Nephron progenitor cell (in vitro differentiated cells): ENCODE measurements around the gene FNDC3A.

ENCODE experiments used
- DNase-seq: peaks from one replicate; pipeline ENCODE4 v3.0.0; 2021
- H3K27ac Mint-ChIP-seq: 2 replicates; pipeline ENCODE4 v1.8.0; 2021; ENCODE audit warnings: mild to moderate bottlenecking, moderate library complexity, mixed read lengths
- H3K27me3 Mint-ChIP-seq: 2 replicates; pipeline ENCODE4 v1.8.0; 2021; ENCODE audit warnings: mild to moderate bottlenecking, low read depth, mixed read lengths; ENCODE audit not compliant: poor library complexity
- H3K36me3 Mint-ChIP-seq: 2 replicates; pipeline ENCODE4 v1.8.0; 2021; ENCODE audit warnings: low read depth, mixed read lengths
- H3K4me1 Mint-ChIP-seq: 2 replicates; pipeline ENCODE4 v1.8.0; 2021; ENCODE audit warnings: mixed read lengths
- H3K4me3 Mint-ChIP-seq: 2 replicates; pipeline ENCODE4 v1.8.0; 2021; ENCODE audit warnings: mild to moderate bottlenecking, moderate library complexity, mixed read lengths
- H3K9me3 Mint-ChIP-seq: 2 replicates; pipeline ENCODE4 v1.8.0; 2021; ENCODE audit warnings: mild to moderate bottlenecking, moderate library complexity, mixed read lengths
- CTCF ChIP-seq: fragments of 200-600 bp; sonication (generic); IDR thresholded peaks from 2 replicates; pipeline ENCODE4 v1.5.0; 2021; ENCODE audit warnings: antibody characterized with exemption

Gene FNDC3A

GRCh38 chr13:48942131-48942530 is 33.6 kb upstream of the FNDC3A start:
- H3K27ac Mint-ChIP-seq, result no peak overlapping the region
- H3K36me3 Mint-ChIP-seq, result no peaks in the 10 kb centered on the region
- no peak for DNase-seq
- TF ChIP-seq CTCF, result no peak
- no peaks in the 10 kb centered on the region for H3K27me3 Mint-ChIP-seq
- no peak overlapping the region for H3K4me3 Mint-ChIP-seq
- peaks cover 39% of the 10 kb centered on the region for H3K4me1 Mint-ChIP-seq
- no peaks in the 10 kb centered on the region for H3K9me3 Mint-ChIP-seq

GRCh38 chr13:48944221-48944620 is 31.5 kb upstream of the FNDC3A start:
- peaks cover 37% of the 10 kb centered on the region for H3K4me1 Mint-ChIP-seq
- H3K4me3 Mint-ChIP-seq, result no peak overlapping the region

GRCh38 chr13:48945626-48946025 is 30.1 kb upstream of the FNDC3A start:
- DNase-seq, result no peak
- H3K27me3 Mint-ChIP-seq, result peaks cover 2% of the 10 kb centered on the region
- H3K4me1 Mint-ChIP-seq, result peaks cover 37% of the 10 kb centered on the region
- no peaks in the 10 kb centered on the region for H3K9me3 Mint-ChIP-seq
- H3K27ac Mint-ChIP-seq, result peak overlapping the region; percentile 70
- no peaks in the 10 kb centered on the region for H3K36me3 Mint-ChIP-seq
- H3K4me3 Mint-ChIP-seq, result peak overlapping the region; percentile 33
- TF ChIP-seq CTCF, result no peak

More at GRCh38 chr13:48944221-48944620, 31.5 kb upstream of the FNDC3A start:
- DNase-seq, result no peak
- no peak for TF ChIP-seq CTCF
- Mint-ChIP-seq H3K36me3 (no peaks in the 10 kb centered on the region), H3K27me3 (no peaks in the 10 kb centered on the region), H3K9me3 (no peaks in the 10 kb centered on the region), H3K27ac (no peak overlapping the region)

GRCh38 chr13:48946163-48946562 is 29.5 kb upstream of the FNDC3A start:
- H3K9me3 Mint-ChIP-seq, result no peaks in the 10 kb centered on the region
- no peak for DNase-seq
- peaks cover 37% of the 10 kb centered on the region for H3K4me1 Mint-ChIP-seq

GRCh38 chr13:48949566-48950500 is 25.9 kb upstream of the FNDC3A start:
- TF ChIP-seq CTCF, result no peak
- Mint-ChIP-seq H3K27ac (no peak overlapping the region), H3K36me3 (no peaks in the 10 kb centered on the region), H3K4me1 (peaks cover 49% of the 10 kb centered on the region), H3K9me3 (no peaks in the 10 kb centered on the region), H3K27me3 (peaks cover 4% of the 10 kb centered on the region), H3K4me3 (no peak overlapping the region)
- DNase-seq, result no peak

More at GRCh38 chr13:48946163-48946562, 29.5 kb upstream of the FNDC3A start:
- Mint-ChIP-seq H3K27ac (no peak overlapping the region), H3K27me3 (peaks cover 4% of the 10 kb centered on the region), H3K36me3 (no peaks in the 10 kb centered on the region), H3K4me3 (no peak overlapping the region)
- TF ChIP-seq CTCF, result no peak

- no peak overlapping the region for H3K27ac Mint-ChIP-seq
- no peaks in the 10 kb centered on the region for H3K9me3 Mint-ChIP-seq
- no peaks in the 10 kb centered on the region for H3K36me3 Mint-ChIP-seq
- no peak for TF ChIP-seq CTCF
- H3K4me1 Mint-ChIP-seq, result peaks cover 46% of the 10 kb centered on the region
- peaks cover 4% of the 10 kb centered on the region for H3K27me3 Mint-ChIP-seq
- DNase-seq, result no peak
- H3K4me3 Mint-ChIP-seq, result no peak overlapping the region
Observed at GRCh38 chr13:48950501-48950875, 25.2 kb upstream of the FNDC3A start.
